Measurements from ENCODE around the gene HOXC9.

- TF ChIP-seq CTCF (IDR thresholded peaks at IDR 0.05) (no peak), POLR2A (IDR thresholded peaks at IDR 0.05) (no peak)
These were observed 1.1 kb upstream of the HOXC9 start for GRCh38 chr12:53998900-53999236.
